SH-SY5Y (cell line): Measurements from ENCODE around the gene LIG3.

Experiments used
- GATA2 ChIP-seq: IDR thresholded peaks from 2 replicates; pipeline ENCODE4 v1.6.1; 2011; ENCODE audit warnings: mild to moderate bottlenecking, low read depth, low read length
- GATA3 ChIP-seq: IDR thresholded peaks from 2 replicates; pipeline ENCODE4 v1.6.1; 2011; ENCODE audit warnings: low read depth, mild to moderate bottlenecking, low read length, moderate library complexity

GRCh38 chr17:34980353-34980680, at the start of gene LIG3:
- TF ChIP-seq GATA2 (no peak), GATA3 (no peak)
